Measurements from ENCODE around the gene FARP2.
"Not testable (repeated sequence)": the region's sequence is repeated elsewhere in the genome, so short reads cannot be mapped to it uniquely, and the experiment has no call there.

FARP2 gene, protein sequence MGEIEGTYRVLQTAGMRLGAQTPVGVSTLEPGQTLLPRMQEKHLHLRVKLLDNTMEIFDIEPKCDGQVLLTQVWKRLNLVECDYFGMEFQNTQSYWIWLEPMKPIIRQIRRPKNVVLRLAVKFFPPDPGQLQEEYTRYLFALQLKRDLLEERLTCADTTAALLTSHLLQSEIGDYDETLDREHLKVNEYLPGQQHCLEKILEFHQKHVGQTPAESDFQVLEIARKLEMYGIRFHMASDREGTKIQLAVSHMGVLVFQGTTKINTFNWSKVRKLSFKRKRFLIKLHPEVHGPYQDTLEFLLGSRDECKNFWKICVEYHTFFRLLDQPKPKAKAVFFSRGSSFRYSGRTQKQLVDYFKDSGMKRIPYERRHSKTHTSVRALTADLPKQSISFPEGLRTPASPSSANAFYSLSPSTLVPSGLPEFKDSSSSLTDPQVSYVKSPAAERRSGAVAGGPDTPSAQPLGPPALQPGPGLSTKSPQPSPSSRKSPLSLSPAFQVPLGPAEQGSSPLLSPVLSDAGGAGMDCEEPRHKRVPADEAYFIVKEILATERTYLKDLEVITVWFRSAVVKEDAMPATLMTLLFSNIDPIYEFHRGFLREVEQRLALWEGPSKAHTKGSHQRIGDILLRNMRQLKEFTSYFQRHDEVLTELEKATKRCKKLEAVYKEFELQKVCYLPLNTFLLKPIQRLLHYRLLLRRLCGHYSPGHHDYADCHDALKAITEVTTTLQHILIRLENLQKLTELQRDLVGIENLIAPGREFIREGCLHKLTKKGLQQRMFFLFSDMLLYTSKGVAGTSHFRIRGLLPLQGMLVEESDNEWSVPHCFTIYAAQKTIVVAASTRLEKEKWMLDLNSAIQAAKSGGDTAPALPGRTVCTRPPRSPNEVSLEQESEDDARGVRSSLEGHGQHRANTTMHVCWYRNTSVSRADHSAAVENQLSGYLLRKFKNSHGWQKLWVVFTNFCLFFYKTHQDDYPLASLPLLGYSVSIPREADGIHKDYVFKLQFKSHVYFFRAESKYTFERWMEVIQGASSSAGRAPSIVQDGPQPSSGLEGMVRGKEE

DNA sequence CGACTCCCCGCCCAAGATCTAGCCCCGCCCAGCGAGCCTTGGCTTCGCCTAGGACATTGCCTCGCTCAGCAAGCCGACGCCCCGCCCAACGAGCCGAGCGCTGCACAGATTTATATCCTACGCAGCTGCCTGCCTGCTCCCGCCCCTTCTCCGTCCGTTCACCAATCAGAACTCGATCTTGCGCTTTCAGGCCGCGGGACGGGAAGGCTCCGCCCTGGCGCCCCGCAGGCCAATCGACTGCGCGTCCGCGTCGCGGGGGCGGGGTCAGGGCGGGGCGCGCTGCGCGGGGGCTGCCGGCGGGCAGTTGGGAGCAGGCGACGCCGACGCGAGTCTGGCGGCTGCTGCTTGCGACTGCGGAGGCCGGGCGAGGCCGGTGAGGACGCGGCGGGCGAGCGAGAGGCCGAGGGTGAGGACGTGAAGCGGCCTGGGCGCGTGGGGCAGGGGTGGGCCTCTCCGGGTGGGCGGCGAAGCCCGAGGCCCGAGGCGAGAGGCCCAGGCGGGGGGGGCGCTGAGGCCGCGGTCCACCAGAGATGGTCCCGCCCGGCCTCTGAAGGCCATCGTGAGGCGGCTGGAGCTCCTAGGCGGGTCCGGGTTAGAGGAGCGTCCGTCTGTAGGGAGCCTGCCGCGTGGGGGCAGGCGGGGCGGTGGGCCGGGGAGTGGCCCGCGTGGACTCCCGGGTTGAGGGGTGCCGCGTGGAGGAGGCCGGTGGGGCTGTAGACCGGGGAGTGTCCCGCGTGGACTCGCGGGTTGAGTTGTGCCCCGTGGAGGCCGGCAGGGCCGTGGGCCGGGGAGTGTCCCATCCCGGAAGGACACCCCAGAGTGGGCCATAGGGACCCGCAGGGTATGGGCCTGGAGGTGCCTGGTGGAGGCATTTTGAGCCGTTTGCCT, at the start of gene FARP2:
Gene FARP2 (plus strand): TSS at position 303 of the 888 bp plus-strand sequence. CDS start 16,823 bp downstream, outside the sequence.
- DNase-seq: peak; percentile 98

DNA sequence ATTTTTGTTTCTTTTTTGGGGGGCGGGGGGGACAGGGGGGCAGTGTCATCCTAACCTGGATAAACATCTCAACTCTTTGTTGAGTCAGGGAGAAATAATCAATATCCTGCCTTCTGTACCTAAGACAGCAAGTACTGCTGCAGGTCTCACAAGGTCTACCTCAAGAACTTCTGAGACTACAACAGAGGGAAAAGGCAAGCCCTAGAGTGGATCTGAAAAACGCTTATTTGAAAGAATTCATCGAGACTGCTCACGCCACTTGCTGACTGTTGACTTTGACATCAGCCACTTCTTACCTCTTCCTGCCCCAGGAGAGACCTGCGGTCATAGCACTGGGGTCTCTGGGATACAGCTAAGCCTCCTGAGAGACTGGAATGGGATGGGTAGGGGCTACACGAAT, 49.0 kb upstream of the FARP2 start:
- no peak for DNase-seq

DNA sequence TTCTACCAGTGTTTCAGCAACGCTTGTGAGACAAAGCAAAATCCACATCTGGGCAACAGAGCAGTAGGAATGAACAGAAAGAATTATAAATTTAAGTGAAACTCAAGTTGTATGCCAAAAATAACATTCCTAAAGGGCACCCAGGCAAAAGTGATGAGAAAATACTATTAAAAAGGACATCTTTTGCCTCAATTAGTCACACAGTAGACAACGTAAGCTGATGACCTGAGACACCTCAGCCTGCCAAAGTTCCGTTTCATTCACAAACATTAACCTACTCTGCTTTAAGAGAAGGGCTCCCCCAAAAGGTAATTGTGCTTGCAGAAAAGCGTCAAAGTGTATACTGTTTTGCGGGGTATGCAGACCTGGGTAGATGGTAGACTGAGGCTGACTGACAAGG, 47.8 kb upstream of the FARP2 start:
- no peak for DNase-seq

DNA sequence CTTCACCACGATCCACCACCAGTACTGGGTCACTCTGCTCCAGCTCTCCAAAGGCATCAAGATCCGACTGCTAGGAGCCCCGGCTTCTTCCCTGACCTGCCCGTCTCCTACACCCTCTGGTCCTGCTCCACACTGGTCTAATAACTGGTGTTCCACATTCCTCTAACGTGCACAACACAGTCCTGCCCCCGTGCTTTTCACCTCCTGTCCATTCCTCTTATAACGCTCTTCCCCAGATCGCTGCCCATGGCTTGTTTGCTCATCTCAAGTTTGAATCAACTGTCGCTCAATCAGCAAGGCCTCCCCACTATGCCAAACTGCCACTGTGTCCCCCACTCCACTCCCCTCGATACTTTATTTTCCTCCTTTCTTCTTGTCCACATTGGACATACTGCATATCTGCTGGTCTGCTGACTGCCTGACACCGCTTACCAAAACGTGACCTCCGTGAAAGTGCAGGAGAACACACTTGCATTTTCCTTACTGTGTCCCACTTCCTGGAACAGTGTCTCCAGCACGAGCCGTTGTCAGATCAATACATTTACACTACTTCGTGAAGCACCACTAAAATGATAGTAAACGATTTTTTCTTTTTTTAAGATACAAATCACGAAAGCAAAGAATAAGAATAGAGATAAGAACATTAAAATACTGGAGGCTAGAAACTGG, 47.1 kb upstream of the FARP2 start:
- DNase-seq: no peak

DNA sequence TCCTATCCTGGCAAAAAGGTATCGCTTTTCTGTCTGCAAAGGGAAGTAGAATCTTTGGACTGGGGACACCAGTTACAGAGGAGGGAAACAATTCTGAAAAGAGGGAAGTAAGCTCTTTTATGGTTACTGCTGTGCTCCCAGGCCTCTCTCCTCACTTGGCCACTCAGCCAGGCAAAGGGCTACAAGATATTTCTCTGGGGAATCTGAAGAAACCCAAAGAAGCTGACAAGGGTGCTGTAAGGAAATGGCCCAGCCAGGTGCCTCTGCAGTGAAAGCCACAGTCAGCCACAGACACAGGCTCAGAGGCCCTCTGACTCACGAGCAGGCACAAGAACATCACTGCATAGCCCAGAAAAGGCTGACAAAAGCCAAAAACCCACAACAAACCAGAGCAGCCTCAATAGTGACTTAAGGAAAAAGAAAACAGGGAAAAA, 46.4 kb upstream of the FARP2 start:
- DNase-seq: peak; percentile 37

DNA sequence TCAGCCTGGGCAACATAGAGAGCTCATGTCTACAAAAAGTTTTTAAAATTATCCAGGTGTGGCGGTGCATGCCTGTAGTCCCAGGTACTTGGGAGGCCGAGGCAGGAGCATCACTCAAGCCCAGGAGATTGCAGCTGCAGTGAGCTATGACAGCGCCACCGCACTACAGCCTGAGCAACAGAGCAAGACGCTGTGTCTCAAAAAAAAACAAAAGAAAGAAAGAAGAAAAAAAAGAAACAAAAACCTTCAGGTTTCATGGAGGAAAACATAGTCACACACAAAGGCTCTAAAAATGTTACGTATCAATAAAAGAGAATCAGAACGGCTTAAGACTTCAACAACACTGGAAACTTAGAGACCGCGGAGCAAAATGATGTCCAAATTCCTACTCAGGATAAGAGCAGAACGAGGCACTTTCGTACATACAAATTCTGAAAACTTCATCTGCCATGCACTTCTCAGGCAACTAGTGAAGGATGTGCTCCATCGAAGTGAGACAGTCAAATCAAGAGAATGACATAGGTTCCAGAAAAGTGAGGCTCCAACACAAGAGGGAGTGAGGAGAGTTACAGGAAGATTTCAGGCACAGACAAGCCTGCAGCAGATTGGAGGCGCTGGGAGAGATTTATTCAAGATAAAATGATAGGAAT, 45.0 kb upstream of the FARP2 start:
- no peak for DNase-seq

DNA sequence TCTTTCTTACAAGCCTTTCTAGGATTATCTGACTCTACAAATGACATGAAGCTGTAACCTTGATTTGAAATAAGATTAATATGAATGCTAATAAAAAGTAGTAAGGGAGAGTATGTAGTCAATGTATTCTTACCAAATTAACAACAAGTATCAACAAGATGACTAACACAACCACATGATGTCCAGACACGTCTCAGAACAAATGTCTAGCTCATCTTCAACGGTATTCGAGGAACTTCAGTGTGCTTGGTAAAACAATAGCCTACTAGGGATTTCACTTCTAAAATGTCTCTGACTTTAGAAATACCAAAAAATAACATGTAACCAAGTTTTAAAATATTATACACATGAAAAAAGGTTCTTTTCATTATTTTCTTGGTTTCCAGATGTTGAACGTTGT, 44.0 kb upstream of the FARP2 start:
- no peak for DNase-seq

DNA sequence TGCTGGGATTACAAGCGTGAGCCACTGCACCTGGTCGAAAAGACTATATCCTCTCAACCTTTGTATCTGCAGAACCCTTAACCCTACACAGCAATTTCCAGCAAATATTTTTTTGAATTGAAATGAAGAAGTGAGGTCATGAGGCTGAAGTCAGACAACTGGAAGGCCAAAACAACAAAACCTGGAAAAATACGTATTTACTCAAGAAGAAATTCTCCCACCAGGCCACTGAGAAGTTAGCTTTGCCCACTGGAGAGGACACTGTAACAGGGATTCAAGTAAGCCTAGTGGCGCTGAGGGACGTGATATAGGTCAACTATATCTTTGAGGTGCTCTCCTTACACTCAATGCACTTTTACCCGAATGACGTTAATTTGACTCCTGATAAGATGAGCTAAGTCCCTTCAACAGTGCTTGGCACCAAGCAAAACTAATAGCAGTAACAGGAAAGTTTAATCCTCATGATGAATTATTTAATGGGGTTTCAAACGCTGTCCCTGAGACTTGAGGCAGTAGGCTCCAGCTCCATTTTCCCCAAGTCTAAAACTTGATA, 42.5 kb upstream of the FARP2 start:
- DNase-seq: no peak

DNA sequence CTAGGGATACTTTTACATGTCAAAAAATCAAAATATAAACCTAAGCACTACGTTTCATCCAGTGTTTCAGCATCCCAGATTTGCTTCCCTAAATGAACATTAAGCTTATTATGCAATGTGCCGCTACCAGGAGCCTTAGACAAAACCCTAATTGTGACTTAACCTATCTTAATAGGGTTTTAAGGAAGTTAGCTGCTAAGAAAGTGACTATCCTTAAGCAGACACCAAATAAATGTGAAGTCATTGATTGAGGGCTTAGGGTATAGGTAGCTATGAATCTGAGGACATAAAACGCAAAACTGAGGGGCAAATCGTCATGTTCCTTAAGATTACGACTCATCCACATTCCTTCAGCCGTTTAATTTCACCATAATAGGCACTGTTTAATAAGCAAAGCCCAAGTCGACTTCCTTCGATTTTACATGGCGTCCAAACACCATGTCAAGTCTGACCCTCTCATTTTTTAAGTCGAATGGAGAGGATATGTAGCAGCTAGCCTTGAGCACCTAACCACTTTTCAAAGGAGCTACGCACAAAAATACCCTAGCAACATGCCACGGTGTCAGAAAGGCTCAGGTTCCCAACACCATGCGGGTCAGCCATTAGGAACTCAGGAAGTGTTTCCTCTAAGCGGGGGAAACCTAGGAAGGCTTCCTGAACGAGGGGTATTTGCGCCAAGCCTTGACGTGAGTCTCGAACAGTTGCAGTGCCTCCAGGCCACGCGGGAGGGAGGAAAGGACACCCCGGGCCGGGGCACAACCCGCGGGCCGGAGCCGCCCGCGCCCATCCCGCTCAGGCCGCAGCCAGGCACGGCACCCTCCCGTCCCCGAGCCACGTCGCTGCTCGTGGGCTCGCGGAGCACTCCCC, 41.6 kb upstream of the FARP2 start:
- DNase-seq: no peak

DNA sequence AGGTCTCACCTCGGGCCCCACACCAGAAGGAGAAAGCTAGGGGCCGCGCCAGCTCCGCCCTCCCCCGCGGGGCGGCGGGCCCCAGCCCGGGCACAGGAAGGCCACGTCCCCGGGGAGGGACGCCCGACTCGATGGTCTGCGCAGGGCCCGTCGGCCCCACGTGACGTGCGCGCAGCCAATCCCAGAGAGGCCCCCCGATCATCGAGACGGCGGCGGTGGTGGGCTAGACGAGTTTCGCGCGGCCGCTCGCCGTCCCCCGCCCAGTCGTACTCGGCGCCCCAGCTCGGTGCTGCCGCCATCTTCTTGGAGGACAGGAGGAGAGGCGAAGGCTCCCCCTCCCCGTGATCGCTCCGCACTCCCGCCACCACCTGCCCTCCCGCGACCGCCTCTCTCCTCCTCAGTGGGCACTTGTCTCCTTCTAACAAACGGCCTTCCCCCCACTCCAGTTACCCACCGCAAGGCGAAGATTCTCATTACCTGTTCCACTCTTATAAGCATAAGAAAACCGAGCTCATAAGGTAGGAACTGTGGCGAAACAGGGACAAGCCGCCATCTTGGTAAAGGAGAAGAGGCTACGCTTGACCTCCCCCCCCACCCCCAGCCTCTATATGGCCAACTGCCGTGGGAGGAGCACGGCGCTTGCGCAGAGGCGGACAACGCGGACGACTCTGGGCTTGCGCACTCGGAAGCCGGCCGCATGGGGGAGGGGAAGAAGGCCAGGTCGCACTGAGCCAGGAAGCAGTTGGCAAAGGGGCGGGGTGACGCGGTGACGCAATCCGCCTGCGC, 40.8 kb upstream of the FARP2 start, which contains the start of gene HDLBP:
Gene HDLBP (minus strand): TSS at position 580 of the 786 bp plus-strand sequence. CDS start 48,803 bp downstream, outside the sequence.
- DNase-seq: peak; percentile 98

DNA sequence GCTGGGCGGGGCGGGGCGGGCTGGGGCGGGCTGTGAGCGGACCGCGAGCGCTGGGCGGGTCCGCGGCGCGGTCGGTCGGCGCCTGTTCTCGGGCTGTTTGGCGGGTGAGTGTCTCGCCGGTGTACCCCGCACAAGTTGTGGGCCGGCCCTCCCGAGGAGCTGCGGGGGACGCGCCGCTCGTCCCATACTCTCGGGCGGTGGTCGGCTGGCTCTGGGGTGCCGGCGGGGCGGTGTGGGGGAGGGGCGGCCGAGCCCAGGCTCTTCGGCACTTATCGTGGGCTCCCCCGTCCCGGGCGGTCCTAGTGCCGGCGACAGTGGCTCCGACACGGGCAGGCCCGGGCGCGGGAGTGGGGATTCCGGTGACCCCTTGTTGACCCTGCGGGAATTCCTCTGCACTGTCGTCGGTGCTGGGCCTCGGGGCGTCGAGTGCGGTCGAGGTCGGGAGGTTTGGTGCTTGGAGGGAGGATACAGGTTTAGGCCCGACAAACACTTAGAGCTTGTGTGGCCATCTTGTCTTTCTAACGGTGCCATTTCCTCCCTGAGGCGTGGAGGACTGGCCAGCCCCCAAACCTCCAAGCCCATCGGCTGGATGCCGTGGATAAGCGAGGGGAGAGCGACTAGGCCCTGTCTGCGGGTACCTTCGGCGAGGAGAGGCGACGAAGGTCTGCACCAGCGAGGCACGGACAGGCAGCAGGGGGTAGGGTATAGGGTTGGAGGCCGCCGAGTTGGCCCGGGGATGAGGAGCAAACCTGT, 40.0 kb upstream of the FARP2 start, which contains the start of gene SEPTIN2:
Gene SEPTIN2 (plus strand): TSS at position 47 of the 753 bp plus-strand sequence. CDS start 8,308 bp downstream, outside the sequence.
- DNase-seq: peak; percentile 78

DNA sequence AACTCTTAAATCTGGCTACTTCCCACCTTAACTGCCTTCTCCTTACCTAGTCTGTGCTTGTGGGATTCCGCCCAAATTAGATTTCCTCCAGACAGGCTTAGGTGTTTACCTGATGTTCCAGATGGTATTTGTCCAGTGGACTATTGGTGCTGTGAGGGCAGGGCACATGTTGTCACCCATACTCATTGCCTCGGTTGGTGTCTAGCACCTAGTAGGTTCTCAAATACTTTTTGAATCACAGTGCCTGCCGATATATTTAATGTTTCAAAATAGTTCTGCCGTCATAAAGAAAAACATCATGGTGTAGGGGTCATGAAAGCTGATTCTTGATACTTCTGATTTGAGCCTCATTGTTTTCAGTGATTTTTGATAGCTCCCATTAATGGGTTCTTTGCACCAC, 39.3 kb upstream of the FARP2 start:
- no peak for DNase-seq

DNA sequence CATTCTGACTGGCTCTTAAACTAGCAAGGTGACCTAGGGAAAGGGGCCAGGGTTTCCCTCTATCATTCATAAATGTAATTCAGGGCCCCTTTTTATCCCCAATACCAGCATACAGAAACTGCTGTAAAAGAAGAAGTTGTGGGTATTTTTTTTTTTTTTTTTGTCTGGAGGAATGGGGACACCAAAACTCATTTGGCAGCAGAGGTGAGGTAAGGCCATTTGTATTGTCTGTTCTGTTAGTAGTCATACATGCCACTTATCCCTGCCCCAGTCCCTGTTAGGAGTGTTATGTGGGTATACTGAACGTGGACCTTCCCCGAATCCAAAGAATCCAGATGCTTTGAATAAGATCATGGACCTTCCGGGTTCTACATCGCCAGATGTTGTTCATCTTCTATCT, 38.7 kb upstream of the FARP2 start:
- no peak for DNase-seq

DNA sequence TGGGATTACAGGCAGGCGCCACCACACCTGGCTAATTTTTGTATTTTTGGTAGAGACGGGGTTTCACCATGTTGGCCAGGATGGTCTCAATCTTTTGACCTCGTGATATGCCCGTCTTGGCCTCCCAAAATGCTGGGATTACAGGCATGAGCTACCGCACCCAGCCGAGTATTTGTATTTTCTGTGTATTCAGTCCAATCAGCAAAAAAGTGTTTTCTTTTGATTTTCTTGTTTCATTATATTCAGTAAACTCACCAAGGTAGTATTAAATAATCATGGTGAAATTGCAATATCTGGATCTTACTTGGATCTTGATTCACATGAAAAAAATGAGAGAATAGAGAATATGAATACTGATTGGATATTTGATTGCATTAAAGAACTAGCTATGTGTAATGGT, 37.3 kb upstream of the FARP2 start:
- DNase-seq: not testable (repeated sequence)

DNA sequence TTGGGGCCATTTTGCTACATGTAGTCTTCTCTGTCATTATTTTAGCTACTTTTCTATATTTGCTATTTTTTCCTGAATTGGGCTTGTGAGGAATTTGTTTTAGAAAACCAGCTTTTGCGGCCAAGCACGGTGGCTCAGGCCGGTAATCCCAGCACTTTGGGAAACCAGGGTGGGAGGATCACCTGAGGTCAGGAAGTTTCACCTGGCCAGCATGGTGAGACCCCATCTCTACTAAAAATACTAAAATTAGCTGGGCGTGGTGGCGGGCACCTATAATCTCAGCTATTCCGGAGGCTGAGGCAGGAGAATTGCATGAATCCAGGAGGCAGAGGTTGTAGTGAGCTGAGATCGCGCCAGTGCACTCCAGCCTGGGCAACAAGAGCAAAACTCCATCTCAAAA, 35.7 kb upstream of the FARP2 start:
- no peak for DNase-seq

DNA sequence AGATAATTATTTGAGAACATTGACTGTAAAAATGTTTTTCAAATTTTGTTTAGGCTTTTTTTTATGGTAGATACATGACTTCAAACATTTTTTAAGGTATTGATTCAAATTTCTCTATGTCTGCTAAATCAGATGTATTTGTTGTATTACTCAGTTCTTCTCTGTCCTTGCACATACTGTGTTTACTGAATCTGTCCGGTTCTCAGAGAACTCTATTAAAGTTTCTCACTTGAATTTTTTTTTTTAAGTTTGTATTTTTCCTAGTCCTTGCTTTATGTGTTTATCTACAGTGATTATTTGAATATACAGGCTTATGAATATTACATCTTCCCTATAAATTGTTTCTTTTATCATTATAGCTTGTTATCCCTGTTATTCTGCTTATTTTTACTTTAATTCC, 35.1 kb upstream of the FARP2 start:
- DNase-seq: no peak

DNA sequence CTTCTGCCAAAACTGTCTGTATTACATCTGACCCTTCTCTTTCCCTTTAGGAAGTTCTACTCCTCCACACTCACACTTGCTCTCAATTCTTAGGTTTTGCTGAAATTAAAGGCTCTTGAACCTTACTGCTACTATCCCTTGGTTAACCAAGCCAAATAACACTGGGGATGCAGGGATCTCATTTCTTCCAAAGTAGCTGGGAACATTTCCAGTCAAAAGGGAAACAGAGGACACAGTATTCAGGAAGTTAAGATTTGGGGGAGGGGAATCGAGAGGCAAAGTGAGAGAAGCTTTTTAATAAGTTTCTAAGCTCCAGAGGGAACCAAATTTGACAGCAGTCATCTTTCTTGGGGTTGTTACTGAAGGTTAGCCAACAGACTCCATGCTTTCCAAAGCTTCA, 34.2 kb upstream of the FARP2 start:
- DNase-seq: no peak

DNA sequence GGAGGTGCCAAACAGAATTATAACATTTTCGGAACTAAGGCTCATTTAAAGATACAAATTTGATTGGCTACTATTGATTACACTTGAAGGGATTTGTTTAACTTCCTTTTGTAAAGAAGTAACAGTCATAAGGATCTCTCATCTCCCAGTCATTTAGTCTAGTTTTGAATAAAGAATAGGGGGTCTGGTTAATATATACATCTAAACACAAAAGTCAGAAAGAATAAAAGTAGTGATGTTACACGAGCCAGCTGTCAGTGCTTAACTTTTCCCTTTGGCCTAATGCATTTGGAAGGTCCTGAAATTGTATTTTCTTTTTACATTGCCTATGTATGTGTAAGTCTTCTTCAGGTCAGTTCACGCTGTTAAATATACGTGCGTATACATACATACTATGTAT, 32.3 kb upstream of the FARP2 start:
- no peak for DNase-seq

All from GDM1 (cell line).